Chondrocyte (in vitro differentiated cells): ENCODE measurements around the gene MAP2. TPM values are rescaled to one million over a fixed set of nuclear protein-coding genes. Genes with fewer than 3 reads are reported as not detected.

Source experiments
- DNase-seq: peaks from one replicate; pipeline ENCODE4 v3.0.0; 2021; ENCODE audit warnings: mixed read lengths, low spot score
- H3K27ac Mint-ChIP-seq: one replicate; pipeline ENCODE4 v1.8.0; 2021; ENCODE audit warnings: mild to moderate bottlenecking, moderate library complexity, mixed read lengths; ENCODE audit not compliant: unreplicated experiment
- H3K27me3 Mint-ChIP-seq: 2 replicates; pipeline ENCODE4 v1.8.0; 2021; ENCODE audit warnings: low read depth, mixed read lengths
- H3K36me3 Mint-ChIP-seq: 2 replicates; pipeline ENCODE4 v1.8.0; 2021; ENCODE audit warnings: low read depth, mixed read lengths
- H3K4me1 Mint-ChIP-seq: 2 replicates; pipeline ENCODE4 v1.8.0; 2021; ENCODE audit warnings: low read depth, mild to moderate bottlenecking, mixed read lengths
- H3K4me3 Mint-ChIP-seq: one replicate; pipeline ENCODE4 v1.8.0; 2021; ENCODE audit warnings: mild to moderate bottlenecking, moderate library complexity, mixed read lengths; ENCODE audit not compliant: unreplicated experiment
- H3K9me3 Mint-ChIP-seq: 2 replicates; pipeline ENCODE4 v1.8.0; 2021; ENCODE audit warnings: low read depth, mixed read lengths
- CTCF ChIP-seq: fragments of 200-600 bp; sonication (generic); IDR thresholded peaks from 2 replicates; pipeline ENCODE4 v1.5.0; 2021; ENCODE audit warnings: antibody characterized with exemption, mild to moderate bottlenecking, moderate library complexity
- total RNA-seq: library from RNA; stranded (reverse); gene quantifications from 3 replicates; pipeline ENCODE4 v1.2.1, GENCODE V29; 2021

Gene MAP2
- total RNA-seq, 1 donor from 2014 or later: 13.9 TPM

GRCh38 chr2:209519271-209519670 is 95.4 kb downstream of the MAP2 start:
- Mint-ChIP-seq H3K4me1 (peaks cover 13% of the 10 kb centered on the region), H3K4me3 (no peak overlapping the region), H3K36me3 (no peaks in the 10 kb centered on the region), H3K9me3 (no peaks in the 10 kb centered on the region), H3K27ac (no peak overlapping the region), H3K27me3 (no peaks in the 10 kb centered on the region)
- no peak for TF ChIP-seq CTCF
- DNase-seq: no peak

- H3K27ac Mint-ChIP-seq: no peak overlapping the region
- H3K9me3 Mint-ChIP-seq: no peaks in the 10 kb centered on the region
- no peak overlapping the region for H3K4me3 Mint-ChIP-seq
- no peaks in the 10 kb centered on the region for H3K36me3 Mint-ChIP-seq
- DNase-seq: no peak
- H3K4me1 Mint-ChIP-seq: peaks cover 14% of the 10 kb centered on the region
- TF ChIP-seq CTCF: no peak
- H3K27me3 Mint-ChIP-seq: no peaks in the 10 kb centered on the region
Observed at GRCh38 chr2:209519906-209520305, 96.1 kb downstream of the MAP2 start.

GRCh38 chr2:209523041-209523740 is 99.3 kb downstream of the MAP2 start:
- H3K4me1 Mint-ChIP-seq: peaks cover 40% of the 10 kb centered on the region
- no peak overlapping the region for H3K4me3 Mint-ChIP-seq
- no peaks in the 10 kb centered on the region for H3K36me3 Mint-ChIP-seq
- no peaks in the 10 kb centered on the region for H3K27me3 Mint-ChIP-seq
- TF ChIP-seq CTCF: no peak
- no peaks in the 10 kb centered on the region for H3K9me3 Mint-ChIP-seq
- no peak for DNase-seq
- peak overlapping the region; percentile 9 for H3K27ac Mint-ChIP-seq

- no peak for DNase-seq
- Mint-ChIP-seq H3K27me3 (no peaks in the 10 kb centered on the region), H3K36me3 (no peaks in the 10 kb centered on the region), H3K4me1 (peaks cover 40% of the 10 kb centered on the region), H3K4me3 (no peak overlapping the region), H3K9me3 (no peaks in the 10 kb centered on the region), H3K27ac (no peak overlapping the region)
- TF ChIP-seq CTCF: no peak
Observed at GRCh38 chr2:209523867-209524266, 100.0 kb downstream of the MAP2 start.

- peak overlapping the region; percentile 29 for H3K4me3 Mint-ChIP-seq
- no peak for DNase-seq
- no peak for TF ChIP-seq CTCF
- no peaks in the 10 kb centered on the region for H3K27me3 Mint-ChIP-seq
- H3K4me1 Mint-ChIP-seq: peaks cover 40% of the 10 kb centered on the region
- no peaks in the 10 kb centered on the region for H3K9me3 Mint-ChIP-seq
- H3K36me3 Mint-ChIP-seq: no peaks in the 10 kb centered on the region
- H3K27ac Mint-ChIP-seq: peak overlapping the region; percentile 91
Observed at GRCh38 chr2:209525331-209525730, 101.5 kb downstream of the MAP2 start.
